ENCODE measurements around the gene RAD51AP2. TPM values are rescaled to one million over a fixed set of nuclear protein-coding genes. Genes with fewer than 3 reads are reported as not detected.
"Not testable (repeated sequence)": the region's sequence is repeated elsewhere in the genome, so short reads cannot be mapped to it uniquely, and the experiment has no call there.

The RAD51AP2 gene
- total RNA-seq, 1 donor from 2014 or later = 0.30 TPM

- DNase-seq (ENCODE audit: low spot score) (peak; percentile 57), ATAC-seq (peak; percentile 19)
These were observed 20.0 kb upstream of the RAD51AP2 start for GRCh38 chr2:17538022-17538843.

GRCh38 chr2:17536416-17536815 is 18.2 kb upstream of the RAD51AP2 start:
- ATAC-seq = no peak
- DNase-seq (ENCODE audit: low spot score) = no peak

GRCh38 chr2:17533546-17533945 is 15.3 kb upstream of the RAD51AP2 start:
- ATAC-seq (no peak), DNase-seq (ENCODE audit: low spot score) (no peak)

GRCh38 chr2:17529771-17530170 is 11.5 kb upstream of the RAD51AP2 start:
- DNase-seq (ENCODE audit: low spot score) (no peak), ATAC-seq (no peak)

- no peak for DNase-seq (ENCODE audit: low spot score)
- ATAC-seq = no peak
These were observed 4.1 kb upstream of the RAD51AP2 start for GRCh38 chr2:17522303-17522702.

- no peak for DNase-seq (ENCODE audit: low spot score)
These were observed 3.4 kb upstream of the RAD51AP2 start for GRCh38 chr2:17521621-17522020.

GRCh38 chr2:17520761-17521160 is 2.5 kb upstream of the RAD51AP2 start:
- ATAC-seq (no peak), DNase-seq (ENCODE audit: low spot score) (no peak)

More at GRCh38 chr2:17521621-17522020, 3.4 kb upstream of the RAD51AP2 start:
- no peak for ATAC-seq

GRCh38 chr2:17519486-17519885 is 1.2 kb upstream of the RAD51AP2 start:
- ATAC-seq (no peak), DNase-seq (ENCODE audit: low spot score) (no peak)

- no peak for DNase-seq (ENCODE audit: low spot score)
These were observed 594 bp downstream of the RAD51AP2 start for GRCh38 chr2:17517481-17518211.

GRCh38 chr2:17515652-17516051 is 2.6 kb downstream of the RAD51AP2 start:
- ATAC-seq (no peak), DNase-seq (ENCODE audit: low spot score) (no peak)

More at GRCh38 chr2:17517481-17518211, 594 bp downstream of the RAD51AP2 start:
- ATAC-seq = peak; percentile 50

GRCh38 chr2:17506736-17507616 is 11.3 kb downstream of the RAD51AP2 start:
- DNase-seq (ENCODE audit: low spot score) = no peak
- no peak for ATAC-seq

- DNase-seq (ENCODE audit: low spot score) (no peak), ATAC-seq (no peak)
These were observed 20.5 kb downstream of the RAD51AP2 start for GRCh38 chr2:17497718-17498117.

- ATAC-seq (no peak), DNase-seq (ENCODE audit: low spot score) (no peak)
These were observed 22.6 kb downstream of the RAD51AP2 start for GRCh38 chr2:17495590-17495989.

GRCh38 chr2:17490165-17490564 is 28.1 kb downstream of the RAD51AP2 start:
- not testable (repeated sequence) for DNase-seq (ENCODE audit: low spot score); ATAC-seq

- not testable (repeated sequence) for DNase-seq (ENCODE audit: low spot score); ATAC-seq
These were observed 29.6 kb downstream of the RAD51AP2 start for GRCh38 chr2:17488610-17489009.

GRCh38 chr2:17483496-17483895 is 34.7 kb downstream of the RAD51AP2 start:
- DNase-seq (ENCODE audit: low spot score) (no peak), ATAC-seq (no peak)

GRCh38 chr2:17482651-17483050 is 35.6 kb downstream of the RAD51AP2 start:
- DNase-seq (ENCODE audit: low spot score) = no peak
- ATAC-seq = no peak

GRCh38 chr2:17479875-17480274 is 38.4 kb downstream of the RAD51AP2 start:
- ATAC-seq (peak; percentile 93), DNase-seq (ENCODE audit: low spot score) (peak; percentile 47)

GRCh38 chr2:17476830-17477229 is 41.4 kb downstream of the RAD51AP2 start:
- no peak for DNase-seq (ENCODE audit: low spot score)
- ATAC-seq = peak; percentile 88

GRCh38 chr2:17476064-17476463 is 42.2 kb downstream of the RAD51AP2 start:
- ATAC-seq = no peak

GRCh38 chr2:17475286-17475685 is 43.0 kb downstream of the RAD51AP2 start:
- DNase-seq (ENCODE audit: low spot score) (no peak), ATAC-seq (no peak)

More at GRCh38 chr2:17476064-17476463, 42.2 kb downstream of the RAD51AP2 start:
- DNase-seq (ENCODE audit: low spot score) = no peak

Measured in left lobe of liver (tissue), 2 donors.